ENCODE results near the gene MYH7.
"Not testable (repeated sequence)": the region's sequence is repeated elsewhere in the genome, so short reads cannot be mapped to it uniquely, and the experiment has no call there.

The MYH7 gene

GRCh38 chr14:23430016-23430722, 5.3 kb downstream of the MYH7 start:
- DNase-seq = no peak

DNA sequence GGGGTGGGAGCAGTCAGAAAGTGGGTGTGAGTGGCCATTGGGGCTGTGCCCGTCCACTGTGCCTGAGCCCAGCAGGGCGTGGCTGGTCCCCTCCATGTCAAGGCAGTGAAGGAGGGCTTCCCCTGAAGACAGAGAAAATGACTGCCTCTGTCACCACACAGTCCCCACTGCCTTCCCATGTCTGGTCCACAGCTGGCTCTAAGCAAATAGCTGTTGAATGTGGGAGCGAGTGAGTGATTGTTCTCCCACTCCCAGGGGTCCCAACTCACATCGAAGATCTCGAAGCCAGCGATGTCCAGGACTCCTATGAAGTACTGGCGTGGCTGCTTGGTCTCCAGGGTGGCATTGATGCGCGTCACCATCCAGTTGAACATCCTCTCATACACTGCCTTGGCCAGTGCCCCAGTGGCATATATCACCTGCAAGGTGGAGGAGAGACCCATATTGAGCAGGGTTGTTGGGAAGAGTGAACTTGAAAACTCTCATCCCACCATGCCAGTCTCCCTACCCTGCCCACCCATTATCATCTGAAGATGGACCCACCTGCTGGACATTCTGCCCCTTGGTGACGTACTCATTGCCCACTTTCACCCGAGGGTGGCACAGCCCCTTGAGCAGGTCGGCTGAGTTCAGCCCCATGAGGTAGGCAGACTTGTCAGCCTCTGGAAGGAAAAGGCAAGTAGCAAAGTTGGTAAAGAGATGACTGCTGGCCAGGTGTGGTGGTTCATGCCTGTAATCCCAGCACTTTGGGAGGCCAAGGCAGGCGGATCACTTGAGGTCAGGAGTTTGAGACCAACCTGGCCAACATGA, 6.6 kb downstream of the MYH7 start:
- DNase-seq = no peak

DNA sequence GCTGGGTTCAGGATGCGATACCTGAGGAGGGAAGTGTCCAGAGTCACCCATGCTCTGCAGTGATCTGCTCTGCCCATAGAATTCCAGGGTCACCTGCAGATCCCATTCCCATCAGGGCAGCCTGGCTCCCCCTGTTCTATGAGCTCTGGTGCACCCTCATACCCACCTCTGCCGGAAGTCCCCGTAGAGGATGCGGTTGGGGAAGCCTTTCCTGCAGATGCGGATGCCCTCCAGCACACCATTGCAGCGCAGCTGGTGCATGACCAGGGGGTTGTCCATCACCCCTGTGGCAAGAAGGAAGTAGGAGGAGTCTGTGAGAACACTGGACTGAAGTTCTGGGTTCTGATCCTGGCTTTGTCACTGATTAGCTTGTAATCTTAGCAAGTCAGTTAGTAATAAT, 9.7 kb downstream of the MYH7 start:
- DNase-seq = not testable (repeated sequence)

DNA sequence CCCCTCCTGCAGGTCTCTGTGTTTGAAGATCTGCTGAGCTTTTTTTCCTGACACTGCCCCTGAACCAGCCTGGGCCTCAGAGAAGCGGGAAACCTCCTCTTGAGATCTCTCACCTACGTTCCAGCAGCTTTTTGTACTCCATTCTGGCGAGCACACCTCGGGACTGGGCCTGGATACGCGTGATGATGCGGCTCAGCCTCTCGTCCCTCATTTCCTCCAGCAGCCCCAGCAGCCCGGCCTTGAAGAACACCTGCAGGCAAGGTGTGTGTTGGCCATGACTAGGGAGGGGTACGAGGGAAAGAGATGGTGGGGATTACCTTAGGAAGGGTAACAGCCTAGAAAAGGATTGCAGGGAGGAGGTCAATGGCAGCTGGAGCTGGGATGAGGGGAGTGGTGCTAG, 10.3 kb downstream of the MYH7 start:
- DNase-seq = no peak

DNA sequence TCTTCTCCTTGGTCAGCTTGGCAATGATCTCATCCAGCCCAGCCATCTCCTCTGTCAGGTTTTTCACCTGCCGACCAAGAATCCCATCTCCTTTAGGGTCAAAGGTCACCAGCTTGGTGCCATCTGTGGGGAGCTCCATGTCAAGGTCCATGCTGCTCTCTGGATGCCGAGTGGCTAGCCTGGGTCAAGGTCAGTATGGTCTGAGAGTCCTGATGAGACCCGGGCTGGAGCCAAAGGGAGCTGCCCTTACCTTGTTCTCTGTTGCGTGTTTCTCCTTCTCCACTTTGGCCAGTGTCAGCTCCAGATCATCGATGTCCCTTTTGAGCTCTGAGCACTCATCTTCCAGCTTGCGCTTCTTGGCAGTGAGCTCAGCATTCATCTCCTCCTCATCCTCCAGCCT, 11.8 kb downstream of the MYH7 start:
- no peak for DNase-seq

DNA sequence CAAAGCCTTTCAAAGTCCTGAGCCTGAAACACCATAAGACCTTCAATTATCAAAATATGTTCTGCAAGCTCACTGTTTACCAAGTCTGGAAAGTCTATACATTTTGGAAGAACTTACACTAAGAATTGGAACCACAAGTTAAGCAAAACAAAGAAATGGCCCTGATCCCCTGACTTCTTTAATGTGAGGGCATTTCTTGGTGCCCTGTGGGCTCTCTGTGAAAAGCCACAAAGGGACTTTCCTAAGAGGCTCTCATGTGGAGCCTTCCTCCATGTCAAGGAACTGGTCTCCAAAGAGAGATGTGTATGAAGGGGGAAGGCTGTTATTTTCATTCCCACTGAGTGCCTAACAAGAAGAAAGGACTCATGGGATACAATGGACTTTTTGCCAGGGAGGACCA, 13.9 kb downstream of the MYH7 start:
- no peak for DNase-seq

DNA sequence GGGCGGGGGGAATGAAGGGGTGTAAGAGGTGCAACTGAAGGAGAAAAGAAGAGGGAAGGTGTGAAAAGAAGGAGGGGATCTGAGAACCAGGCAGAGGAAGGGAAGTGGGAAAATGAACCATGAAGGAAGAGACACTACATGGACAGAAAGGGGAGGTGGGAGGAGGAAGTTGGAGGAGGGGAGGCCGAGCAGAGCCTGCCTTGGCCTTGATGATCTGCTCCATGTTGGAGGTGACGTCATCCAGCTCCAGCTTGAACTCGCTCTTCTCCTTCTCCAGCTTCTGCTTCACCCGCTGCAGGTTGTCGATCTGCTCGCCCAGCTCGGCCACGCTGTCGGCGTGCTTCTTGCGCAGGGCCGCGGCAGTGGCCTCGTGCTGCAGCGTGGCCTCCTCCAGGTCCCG, 15.8 kb downstream of the MYH7 start:
- not testable (repeated sequence) for DNase-seq

GRCh38 chr14:23418021-23418420, 17.4 kb downstream of the MYH7 start:
- no peak for DNase-seq

GRCh38 chr14:23417269-23417668, 18.2 kb downstream of the MYH7 start:
- not testable (repeated sequence) for DNase-seq

GRCh38 chr14:23416801-23417200, 18.7 kb downstream of the MYH7 start:
- DNase-seq = no peak

DNA sequence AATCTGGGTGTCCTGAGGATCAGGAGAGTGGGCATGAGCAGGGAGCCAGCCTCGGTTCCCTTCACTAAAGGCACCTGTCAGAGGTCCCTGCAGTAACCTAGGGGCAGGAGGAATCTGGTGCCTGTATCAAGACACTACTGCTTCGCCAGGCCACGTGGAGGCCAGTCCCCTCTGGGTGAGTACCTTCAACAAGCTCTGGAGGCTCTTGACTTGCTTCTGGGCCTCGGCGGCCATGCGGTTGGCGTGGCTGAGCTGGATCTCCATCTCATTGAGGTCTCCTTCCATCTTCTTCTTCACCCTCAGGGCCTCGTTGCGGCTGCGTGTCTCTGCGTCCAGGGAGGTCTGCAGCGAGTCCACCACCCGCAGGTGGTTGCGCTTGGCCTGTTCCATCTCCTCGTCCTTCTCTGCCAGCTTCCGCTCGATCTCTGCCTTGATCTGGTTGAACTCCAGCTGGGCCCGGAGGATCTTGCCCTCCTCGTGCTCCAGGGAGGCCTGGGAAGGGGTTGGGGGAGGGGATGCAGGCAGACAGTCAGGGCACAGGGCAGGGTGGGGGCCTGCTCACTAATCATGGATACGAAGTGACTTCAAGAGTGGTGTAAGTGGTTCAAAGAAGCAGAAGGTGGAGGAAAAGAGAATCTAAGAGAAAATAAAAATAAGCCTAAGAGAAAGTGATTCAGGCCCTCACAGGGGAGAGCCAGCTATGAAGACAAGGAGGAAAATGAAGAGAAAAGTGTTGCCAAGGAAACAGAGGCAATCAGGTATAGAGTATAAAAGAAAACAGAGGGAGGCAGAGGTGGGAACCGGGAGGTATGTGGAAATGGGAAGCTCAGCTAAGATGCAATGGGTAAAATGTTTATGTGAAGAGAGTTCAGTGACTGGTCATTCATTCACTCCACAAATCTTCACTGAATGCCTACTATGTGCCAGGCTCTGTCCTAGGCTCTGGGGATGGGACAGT, 19.4 kb downstream of the MYH7 start:
- no peak for DNase-seq

DNA sequence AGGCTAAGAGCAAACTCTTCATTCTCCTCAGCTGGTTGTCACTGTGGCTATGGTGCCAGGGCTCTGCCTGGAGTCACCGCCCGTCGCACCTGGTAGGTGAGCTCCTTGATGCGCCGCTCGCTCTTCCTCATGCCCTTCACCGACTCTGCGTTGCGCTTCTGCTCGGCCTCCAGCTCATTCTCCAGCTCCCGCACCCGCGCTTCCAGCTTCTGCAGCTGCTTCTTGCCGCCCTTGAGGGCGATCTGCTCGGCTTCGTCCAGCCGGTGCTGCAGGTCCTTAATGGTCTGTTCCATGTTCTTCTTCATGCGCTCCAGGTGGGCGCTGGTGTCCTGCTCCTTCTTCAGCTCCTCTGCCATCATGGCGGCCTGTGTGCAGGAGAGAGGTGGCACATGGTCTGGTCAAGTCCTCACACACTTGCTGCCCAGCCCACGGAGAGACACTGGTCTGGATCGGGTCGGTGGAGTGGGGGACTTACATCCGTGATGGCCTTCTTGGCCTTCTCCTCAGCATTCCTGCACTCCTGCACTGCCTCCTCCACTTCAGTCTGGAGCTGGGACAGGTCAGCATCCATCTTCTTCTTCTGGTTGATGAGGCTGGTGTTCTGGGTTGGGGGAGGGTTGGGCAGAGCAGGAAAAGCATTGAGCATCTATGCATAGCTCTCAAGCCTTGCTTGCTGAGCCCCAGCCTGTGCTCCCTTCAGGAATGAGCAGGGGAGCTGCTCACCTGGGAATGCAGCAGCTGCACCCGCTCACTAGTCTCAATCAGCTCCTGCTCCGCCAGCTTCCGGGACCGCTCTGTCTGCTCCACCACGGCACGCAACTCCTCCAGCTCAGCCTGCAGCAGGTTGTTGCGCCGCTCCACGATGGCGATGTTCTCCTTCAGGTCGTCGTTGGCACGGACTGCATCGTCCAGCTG, 20.3 kb downstream of the MYH7 start:
- no peak for DNase-seq

- no peak for DNase-seq
These were observed 21.2 kb downstream of the MYH7 start for GRCh38 chr14:23414254-23414653.

DNA sequence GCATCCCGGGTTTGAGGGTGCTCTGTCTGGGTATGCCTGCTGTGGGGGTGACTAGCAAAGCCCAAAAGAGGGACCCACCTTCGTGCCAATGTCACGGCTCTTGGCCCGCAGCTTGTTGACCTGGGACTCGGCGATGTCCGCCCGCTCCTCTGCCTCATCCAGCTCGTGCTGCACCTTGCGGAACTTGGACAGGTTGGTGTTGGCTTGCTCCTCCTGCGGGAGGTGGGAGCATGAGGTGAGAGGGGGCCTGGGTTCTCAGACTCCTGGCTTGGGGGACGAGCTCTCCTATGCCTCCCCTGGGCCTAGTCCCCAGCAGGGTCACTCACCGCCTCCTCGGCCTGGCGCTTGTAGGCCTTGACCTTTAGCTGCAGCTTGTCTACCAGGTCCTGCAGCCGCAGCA, 21.8 kb downstream of the MYH7 start:
- no peak for DNase-seq

DNA sequence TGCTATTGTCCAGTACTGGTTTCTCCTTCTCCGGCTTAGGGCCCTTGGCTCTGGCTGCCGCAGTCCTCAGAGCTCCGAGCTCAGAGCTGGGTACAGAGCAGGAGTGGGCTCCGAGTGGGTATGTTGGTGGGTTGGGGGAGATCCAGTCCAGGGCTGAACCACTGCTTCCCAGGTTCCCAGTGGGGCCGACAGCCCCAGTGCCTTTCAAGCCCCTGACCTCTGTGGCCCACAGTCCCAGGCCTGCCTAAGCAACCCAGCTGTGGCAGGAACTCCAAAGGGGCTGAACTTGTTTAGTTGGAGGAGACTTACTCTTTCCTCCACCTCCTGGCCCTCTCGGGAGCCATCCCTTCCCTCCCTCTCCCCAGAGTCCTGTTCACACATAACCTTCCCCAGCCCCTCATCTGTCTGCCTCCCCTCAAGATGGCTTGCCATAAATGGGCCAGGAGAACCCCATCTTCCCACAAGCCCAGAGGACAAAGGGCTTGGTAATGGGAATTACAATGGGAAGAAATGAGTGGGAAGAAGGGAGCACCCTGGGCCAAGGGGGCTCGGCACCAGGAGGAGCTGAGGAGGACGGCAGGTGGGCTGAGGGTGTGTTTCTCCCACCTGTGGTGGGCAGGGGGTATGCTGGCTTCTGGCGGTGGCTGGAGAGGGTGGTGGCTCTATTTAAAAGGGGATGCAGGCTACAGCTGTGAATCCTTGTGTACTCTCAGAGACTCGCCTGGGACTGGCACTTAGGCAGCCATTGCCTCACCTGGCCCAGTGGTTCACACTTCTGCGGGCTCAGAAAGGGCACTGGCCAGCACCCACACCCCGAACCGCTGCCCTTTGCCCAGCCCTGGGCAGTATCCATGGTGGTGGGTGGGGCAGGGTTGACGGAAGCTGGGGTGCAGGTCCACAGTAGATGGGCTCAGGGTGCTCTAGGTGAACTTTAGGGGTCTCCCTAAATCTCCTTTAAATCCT, 23.6 kb downstream of the MYH7 start:
- DNase-seq = no peak

GRCh38 chr14:23409966-23410635, 25.4 kb downstream of the MYH7 start:
- no peak for DNase-seq

DNA sequence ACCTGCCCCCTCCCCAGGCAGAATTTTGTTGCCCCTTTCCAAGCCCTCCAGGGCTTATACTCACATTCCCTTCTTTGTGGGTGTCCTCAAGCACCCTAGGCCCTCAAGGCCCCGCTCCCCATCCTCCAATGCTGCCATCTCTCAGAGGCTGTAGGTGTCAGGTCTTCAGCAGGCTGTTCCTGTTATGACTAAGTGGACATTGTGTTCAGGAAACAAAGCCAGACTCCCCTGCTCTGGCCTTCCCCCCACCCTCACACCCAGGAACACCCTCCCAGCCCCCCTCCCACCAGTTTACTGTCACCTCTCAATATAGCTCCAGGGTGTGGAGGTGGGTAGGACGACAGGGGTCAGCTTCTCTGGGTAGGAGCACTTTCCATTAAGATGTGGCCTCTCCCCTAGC, 26.0 kb downstream of the MYH7 start:
- no peak for DNase-seq

DNA sequence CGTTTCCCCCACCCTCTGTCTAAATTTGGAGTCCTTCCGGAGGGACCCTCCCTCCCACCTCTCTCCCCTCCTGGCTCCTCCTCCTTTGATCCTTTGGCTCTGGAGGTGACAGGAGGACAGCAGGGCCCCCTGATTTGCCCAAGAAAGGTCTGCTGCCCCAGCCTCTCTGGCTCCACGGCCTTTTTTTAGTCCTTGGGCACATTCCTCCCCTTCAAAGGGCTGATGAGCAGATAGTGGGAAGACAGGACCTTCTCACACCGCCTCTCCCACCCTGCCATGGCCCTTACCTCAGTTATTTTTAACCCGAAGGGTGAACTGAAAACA, 27.2 kb downstream of the MYH7 start:
- DNase-seq = no peak

- no peak for DNase-seq
These were observed 27.7 kb downstream of the MYH7 start, which contains the start of gene MYH6 for GRCh38 chr14:23407516-23408306. TSS of gene MYH6 (minus strand) at chr14:23408273. CDS start at chr14:23407223, 1,050 bp downstream.

Measured in NCI-H1092 treated with DMSO at 0.1 percent for 48 hours (cell line).